SU-DHL-6 (cell line): ENCODE data around the gene KRT16.

Source experiments
- CTCF ChIP-seq: fragments of 200-600 bp; sonication (generic); IDR thresholded peaks from one replicate; pipeline ENCODE4 v1.5.1; 2017; ENCODE audit warnings: antibody characterized with exemption, mild to moderate bottlenecking, low read length, moderate library complexity; ENCODE audit not compliant: insufficient read depth, poor library complexity, severe bottlenecking
- EZH2phosphoT487 ChIP-seq: fragments of 200-600 bp; sonication (generic), shearing (Covaris generic); conservative IDR thresholded peaks from 2 replicates; pipeline ENCODE4 v1.6.1; 2018; ENCODE audit warnings: mild to moderate bottlenecking, antibody characterized with exemption, low read length, moderate library complexity, mixed read lengths

- TF ChIP-seq EZH2phosphoT487 (no peak), CTCF (no peak)
Observed at GRCh38 chr17:41634639-41635038, 22.1 kb upstream of the KRT16 start.
